ENCODE results near the gene EXOC3.
"Not testable (repeated sequence)": the region's sequence is repeated elsewhere in the genome, so short reads cannot be mapped to it uniquely, and the experiment has no call there.

The EXOC3 gene

GRCh38 chr5:407051-407450 is 35.9 kb upstream of the EXOC3 start:
- no peak for DNase-seq (ENCODE audit: low read depth in 2 of 2)

GRCh38 chr5:407801-408268 is 35.1 kb upstream of the EXOC3 start:
- DNase-seq (ENCODE audit: low read depth in 2 of 2), result no peak

GRCh38 chr5:410911-411517 is 32.0 kb upstream of the EXOC3 start:
- no peak for DNase-seq (ENCODE audit: low read depth in 2 of 2)

- DNase-seq (ENCODE audit: low read depth in 2 of 2), result no peak
Measured at GRCh38 chr5:411728-412127, 31.2 kb upstream of the EXOC3 start.

GRCh38 chr5:414991-415927 is 27.7 kb upstream of the EXOC3 start:
- DNase-seq (ENCODE audit: low read depth in 2 of 2), result not testable (repeated sequence)

DNA sequence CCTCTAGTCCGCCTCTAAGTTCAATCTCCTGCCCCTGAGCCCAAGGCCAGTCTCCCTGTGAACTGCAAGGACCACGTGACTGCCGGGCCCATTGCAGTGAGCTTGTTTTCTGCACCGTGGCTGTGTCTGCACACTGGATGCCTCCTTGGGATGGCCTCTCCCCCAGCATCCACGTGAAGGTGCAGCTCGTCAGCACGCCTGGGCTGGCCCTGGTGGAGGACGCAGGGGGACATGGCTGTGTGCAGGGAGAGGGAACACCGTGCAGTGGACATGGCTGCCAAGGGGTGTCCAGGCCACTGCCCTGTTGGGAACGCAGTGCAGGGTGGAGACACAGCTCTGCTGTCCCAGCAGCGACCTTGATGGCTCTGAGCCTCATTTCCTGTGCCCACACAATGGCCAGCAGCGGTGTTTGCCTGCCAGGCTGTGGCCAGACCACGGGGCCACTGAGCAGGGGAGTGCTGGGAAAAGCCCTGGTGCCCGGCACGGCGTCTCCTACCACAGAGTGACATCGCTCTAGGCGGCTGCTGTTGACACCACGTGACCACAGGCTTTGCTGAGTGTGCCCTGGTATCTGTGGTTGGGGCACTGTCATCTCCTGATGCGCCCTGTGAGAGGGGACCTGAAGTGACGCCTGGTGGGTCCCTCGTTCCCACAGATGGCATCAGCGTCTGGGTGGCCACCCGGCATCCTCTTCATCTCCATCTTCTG is 26.9 kb upstream of the EXOC3 start:
- no peak for DNase-seq (ENCODE audit: low read depth in 2 of 2)

- DNase-seq (ENCODE audit: low read depth in 2 of 2), result no peak
Measured at GRCh38 chr5:416636-416960, 26.4 kb upstream of the EXOC3 start.

DNA sequence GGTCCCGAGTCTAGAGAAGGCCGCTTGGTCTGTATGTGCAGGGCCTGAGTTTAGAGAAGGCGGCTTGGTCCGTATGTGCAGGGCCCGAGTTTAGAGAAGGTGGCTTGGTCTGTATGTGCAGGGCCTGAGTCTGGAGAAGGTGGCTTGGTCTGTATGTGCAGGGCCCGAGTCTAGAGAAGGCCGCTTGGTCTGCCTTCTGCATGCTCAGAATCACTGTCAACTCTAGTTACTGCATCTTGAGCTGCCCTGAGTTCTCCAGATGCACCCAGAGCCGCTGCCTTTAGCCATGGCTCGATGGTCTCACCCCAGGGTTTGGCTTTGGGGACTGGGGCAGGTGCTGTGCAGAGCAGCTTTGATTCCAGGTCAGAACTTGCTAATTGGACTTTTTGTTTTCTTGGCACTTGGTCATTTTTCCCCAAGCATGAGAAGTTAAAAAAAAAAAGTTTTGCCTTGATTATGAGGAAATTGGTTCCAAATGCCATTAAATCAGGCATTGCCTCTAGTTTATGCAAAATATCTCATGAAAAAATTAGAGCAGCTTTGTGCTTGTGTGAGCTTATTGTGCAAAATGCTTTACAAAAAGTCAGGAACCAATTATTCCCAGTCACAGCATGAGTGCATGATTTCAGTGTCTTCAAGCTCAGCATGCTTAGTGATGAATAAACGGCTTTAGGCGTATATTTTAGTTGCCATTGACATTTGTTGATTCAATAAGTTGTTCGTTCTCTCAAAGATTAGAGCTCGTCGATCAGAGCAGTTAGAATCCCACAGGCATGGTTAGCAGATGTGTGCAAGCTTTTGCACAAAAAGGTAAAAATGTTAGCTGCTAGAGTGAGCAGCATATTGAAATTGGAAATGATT is 25.4 kb upstream of the EXOC3 start:
- no peak for DNase-seq (ENCODE audit: low read depth in 2 of 2)

- DNase-seq (ENCODE audit: low read depth in 2 of 2), result no peak
Measured at GRCh38 chr5:418162-419121, 24.5 kb upstream of the EXOC3 start.

- no peak for DNase-seq (ENCODE audit: low read depth in 2 of 2)
Measured at GRCh38 chr5:419970-420369, 23.0 kb upstream of the EXOC3 start.

GRCh38 chr5:420632-421286 is 22.2 kb upstream of the EXOC3 start:
- DNase-seq (ENCODE audit: low read depth in 2 of 2), result no peak

DNA sequence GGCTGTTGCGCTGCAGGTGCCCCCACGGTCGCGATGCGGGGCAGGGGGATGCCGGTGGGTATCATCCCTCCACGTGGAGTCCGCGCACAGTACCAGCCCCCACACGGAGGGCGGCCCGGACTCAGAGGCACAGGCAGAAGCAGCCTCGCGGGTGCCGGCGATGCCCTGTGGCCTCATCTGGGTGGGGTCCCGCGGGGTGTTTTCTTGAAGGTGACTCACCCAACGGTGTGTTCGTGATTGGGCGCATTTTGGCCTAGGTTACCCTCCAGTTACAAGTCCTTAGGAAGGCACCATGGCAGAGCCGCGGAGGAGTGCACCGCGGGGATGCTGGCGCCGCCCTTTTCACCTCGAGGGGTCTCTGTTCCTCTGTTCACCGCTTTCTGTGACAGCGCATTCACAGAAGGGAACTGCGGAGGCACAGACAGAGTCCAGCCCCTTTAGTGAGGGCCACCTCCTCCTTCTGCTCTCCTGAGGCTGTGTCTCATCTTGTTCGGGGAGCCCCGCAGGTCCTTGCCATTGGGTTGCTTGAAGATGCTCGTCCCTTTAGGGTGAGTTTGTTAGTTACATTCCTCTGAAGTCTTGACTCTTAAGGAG is 21.6 kb upstream of the EXOC3 start:
- no peak for DNase-seq (ENCODE audit: low read depth in 2 of 2)

- no peak for DNase-seq (ENCODE audit: low read depth in 2 of 2)
Measured at GRCh38 chr5:421901-422300, 21.1 kb upstream of the EXOC3 start.

- DNase-seq (ENCODE audit: low read depth in 2 of 2), result no peak
Measured at GRCh38 chr5:422323-423232, 20.4 kb upstream of the EXOC3 start.

DNA sequence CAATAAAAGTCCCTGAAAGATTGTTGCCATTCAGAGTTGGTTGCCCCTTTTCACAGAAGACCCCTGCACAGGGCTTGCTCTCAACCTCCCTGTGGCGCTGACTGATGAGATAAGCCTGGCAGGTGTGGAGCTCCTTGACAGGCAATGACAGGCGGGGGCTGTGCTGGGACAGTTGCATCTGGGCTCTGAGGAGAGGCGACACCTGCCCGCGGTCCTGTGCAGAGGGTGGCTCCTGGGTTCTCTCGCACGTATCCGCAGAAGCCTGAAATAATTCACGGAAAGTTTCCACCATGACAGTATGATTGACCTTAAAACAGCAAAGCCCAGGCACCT is 19.8 kb upstream of the EXOC3 start:
- no peak for DNase-seq (ENCODE audit: low read depth in 2 of 2)

DNA sequence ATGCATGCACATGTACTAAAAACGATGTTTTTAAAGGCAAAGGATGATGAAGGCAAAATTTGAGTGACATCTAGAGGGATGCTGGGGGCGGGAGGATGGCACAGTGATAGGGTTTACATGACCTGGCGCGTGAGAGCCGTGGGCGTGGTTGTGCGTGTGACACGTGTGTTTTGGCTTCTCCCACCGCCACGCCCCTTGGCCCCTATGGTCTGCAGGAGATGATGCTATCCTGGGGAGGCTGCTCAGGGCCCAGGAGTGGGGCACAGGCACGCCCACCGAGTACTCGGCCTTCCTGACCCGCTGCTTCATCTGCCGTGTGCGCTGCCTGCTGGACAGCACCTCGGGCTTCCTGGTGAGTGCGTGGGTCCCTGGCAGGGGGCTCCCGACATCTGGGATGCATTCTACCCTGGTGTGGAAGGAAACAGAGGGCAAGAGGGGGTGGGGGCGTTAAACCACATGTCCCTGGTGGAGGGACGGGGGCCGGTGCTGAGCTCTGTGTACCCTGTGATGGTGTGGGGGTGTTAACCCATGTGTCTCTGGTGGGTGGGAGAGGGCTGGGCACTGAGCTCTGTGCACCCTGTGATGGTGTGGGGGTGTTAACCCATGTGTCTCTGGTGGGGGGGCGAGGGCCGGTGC is 19.2 kb upstream of the EXOC3 start:
- no peak for DNase-seq (ENCODE audit: low read depth in 2 of 2)

- no peak for DNase-seq (ENCODE audit: low read depth in 2 of 2)
Measured at GRCh38 chr5:424301-425110, 18.5 kb upstream of the EXOC3 start.
